ENCODE results near the gene CMBL. TPM values are rescaled to one million over a fixed set of nuclear protein-coding genes. Genes with fewer than 3 reads are reported as not detected.
A peak's percentile ranks its signal among the peaks of the same experiment; 100 is the strongest.
"Not testable (repeated sequence)": the region's sequence is repeated elsewhere in the genome, so short reads cannot be mapped to it uniquely, and the experiment has no call there.

Gene CMBL
- total RNA-seq = 6.1 and 7.1 TPM in 2 replicates

GRCh38 chr5:10307206-10308148, at the start of gene CMBL:
CMBL (minus strand) TSS chr5:10307902; CDS start chr5:10290762, 17,140 bp downstream.
- DNase-seq (ENCODE audit: low read depth, low spot score) = no peak

DNA sequence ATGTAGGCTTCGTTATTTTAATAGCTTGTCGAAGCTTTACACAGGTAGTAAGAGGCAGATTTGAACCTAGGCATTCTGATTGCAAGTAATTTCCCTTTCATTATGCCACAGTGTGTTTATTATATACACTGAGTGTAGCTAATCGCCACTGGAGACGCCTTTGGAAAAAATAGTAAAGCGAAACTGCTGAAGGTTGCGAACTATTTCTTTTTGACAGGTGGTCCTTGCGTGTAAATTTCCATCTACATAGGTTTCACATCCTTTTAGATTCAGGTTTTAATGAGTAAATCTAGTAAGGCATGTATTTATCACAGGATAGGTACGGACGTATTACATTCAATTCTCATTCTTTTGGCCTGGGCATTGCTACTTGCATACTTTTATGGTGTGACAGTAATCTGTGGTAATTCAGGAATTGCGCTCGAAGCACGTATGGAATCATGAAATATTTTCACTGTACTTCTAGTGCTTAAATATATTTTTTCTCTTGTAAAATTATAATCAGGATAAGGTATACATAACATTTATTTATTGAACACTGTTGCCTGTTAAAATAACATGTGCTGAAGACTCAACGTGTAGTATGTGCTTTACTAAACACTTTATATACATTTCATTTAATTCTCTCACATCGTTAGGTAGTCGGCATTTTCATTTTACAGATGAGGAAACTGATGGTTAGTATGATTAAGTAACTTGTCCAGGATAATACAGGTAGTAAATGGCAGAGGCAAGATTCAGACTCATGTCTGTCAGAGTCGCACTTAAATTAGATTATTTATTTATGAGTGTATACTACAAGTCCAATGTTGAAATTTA, 47.6 kb upstream of the CMBL start:
- DNase-seq (ENCODE audit: low read depth, low spot score) = no peak

DNA sequence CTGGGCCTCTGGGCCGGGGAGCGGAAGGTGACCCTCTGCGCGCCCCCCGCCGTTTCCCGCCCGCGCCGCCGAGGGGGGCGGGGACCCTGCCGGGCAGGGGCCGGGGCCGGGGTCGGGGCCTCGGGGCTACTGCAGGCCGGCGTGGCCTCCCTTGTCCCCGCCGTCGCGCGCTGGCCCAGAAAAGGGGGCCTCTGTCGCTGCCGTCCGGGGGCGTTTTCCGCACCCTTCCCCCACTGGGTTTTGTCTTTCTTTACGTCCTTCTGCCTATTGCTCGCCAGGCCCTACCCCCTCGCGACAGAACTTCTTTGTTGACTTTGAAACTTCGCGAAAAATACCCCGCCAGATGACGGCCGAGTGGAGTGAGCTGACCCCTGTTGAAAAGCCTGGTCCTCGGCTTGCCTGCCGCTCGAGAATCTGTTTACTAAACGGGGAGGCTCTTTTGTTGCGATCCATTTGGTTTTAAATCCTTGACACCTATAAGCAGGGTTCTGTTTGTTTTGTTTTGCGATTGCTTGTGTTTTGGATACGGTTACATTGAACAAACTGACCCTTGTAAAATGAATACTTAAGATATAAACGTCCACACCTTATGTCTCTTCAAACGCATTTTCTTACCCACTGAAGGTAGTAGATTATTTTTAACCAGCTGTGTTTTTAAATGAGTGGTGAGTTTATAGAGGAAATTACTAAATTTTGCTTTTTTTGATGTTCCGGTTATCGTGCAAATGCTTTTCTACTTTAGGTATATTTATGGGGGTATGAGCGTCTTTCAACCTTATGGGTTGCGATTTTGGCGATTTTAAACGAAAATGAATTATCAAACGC, 46.6 kb upstream of the CMBL start:
- no peak for DNase-seq (ENCODE audit: low read depth, low spot score)

DNA sequence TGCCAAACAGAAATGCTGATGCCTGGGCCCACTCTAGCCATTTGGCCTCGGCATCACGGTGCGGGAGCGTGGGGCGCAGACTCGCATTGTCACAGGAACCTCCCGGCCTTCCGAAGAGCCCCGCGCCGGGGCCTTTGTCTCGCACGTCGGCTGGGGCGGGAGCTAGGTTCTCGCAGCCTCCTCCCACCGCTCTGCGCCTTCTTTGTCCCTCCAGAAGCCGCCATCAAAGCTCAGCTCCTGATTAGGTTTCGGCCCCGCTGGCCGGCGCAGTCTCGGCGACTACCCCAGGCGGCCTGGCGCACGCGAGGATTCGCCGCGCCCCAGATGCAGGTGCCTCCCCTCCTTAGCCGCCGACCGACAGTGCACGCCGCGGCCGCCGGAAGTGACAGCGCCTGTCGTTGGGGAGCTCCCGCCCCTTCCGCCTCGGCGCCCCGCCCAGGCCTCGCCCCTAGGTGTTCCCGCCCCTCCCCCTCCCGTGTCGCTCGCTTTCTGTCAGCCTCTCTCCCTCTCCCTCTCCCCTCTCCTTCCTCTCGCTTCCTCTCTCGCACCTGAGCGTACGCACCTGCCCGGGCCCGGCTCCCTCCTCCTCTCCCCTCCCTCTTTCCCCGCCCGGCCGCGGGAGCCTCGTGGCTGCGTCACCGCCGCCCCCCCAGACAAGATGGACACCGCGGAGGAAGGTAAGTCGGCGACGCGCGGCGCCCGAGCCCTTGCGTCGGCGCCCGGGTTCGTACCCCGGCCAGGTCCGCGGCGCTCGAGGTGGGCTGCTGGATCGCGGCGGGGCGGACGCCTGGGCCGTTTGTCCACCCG, 45.7 kb upstream of the CMBL start, which contains the start of gene MARCHF6:
Gene MARCHF6 (plus strand): TSS at position 455 of the 807 bp plus-strand sequence. CDS start 204 bp downstream, at position 659.
- DNase-seq (ENCODE audit: low read depth, low spot score) = peak; percentile 68

GRCh38 chr5:10352430-10353240, 44.9 kb upstream of the CMBL start:
- DNase-seq (ENCODE audit: low read depth, low spot score) = no peak

DNA sequence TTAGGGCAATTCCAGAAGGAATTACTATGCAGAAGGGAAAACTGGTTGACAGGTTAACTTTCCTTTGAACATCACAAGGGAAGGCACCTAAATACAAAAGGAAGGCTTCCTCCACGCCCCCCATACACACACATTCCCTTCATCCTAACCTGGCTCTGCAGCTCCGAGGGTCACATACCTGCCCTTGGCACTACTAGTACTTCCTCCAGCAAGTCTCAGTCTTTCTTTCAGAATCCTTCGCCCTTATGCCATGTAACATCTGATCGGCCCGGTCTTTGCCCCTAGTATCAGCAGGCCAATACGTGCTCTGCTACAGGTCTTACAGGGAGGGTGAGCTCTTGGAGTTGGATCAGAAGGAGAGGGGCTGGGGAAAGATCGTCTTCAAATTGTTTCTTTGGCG, 44.2 kb upstream of the CMBL start:
- DNase-seq (ENCODE audit: low read depth, low spot score) = no peak

DNA sequence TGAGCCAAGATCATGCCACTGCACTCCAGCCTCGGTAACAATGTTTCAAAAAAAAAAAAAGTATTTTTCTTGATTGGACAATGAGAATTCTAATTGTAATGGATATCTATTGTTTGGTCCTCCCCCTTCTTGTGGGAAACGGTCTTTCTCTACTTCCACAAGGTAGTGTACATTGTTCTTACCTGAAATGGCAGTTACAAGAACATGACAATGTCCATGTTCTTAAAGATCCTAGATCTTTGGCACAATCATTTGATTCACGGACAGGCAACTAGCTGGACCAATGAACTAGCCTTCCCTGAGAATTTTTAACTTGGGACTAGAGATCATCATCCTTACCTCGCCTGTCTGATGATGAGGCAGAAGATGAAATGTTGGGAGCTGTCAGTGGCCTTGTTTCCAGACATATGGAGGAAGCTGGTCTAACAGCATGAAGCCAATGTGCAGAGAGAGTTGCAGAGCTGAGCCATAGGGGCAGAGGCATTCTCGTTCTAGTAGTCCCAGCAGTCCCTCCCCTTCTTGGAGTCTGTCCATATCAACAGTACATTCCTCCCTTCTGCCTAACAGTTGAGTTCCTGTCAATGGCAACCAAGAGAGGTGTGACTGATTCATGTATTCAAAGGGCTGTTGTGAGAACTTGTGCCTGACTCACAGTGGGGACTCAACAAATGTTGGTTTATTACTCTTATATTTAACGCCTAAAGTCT, 43.6 kb upstream of the CMBL start:
- peak; percentile 41 for DNase-seq (ENCODE audit: low read depth, low spot score)

GRCh38 chr5:10348258-10348657, 40.6 kb upstream of the CMBL start:
- DNase-seq (ENCODE audit: low read depth, low spot score) = no peak

DNA sequence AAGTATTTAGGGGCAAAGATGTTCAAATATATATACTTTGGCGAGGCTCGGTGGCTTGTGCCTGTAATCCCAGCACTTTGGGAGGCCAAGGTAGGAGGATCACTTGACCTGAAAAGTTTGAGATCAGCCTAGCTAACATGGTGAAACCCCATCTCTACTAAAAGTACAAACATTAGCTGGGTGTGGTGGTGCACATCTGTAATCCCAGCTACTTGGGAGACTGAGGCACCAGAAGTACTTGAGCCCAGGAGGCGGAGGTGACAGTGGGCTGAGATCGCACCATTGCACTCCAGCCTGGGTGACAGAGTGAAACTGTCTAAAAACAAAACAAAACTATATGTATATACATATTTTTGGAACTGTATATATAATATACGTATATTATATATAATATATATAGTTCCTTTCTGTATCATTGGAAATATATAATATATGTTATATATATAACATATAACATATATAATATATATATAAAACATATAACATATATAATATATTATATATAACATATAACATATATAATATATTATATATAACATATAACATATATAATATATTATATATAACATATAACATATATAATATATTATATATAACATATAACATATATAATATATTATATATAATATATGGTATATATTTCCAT, 36.9 kb upstream of the CMBL start:
- DNase-seq (ENCODE audit: low read depth, low spot score) = not testable (repeated sequence)

DNA sequence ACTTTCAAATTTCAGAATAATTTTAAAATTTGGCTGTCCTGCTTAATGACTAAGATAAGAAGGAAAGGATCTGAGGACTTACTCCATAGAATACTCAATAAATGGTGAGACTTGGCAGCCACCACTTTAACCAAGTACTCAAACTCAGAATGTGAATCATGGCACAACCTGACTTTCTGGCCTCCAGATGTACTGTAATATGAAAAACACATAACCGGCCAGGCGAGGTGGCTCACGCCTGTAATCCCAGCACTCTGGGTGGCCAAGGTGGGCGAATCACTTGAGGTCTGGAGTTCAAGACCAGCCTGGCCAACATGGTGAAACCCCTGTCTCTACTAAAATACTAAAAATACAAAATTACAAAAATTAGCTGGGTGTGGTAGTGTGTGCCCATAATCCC, 35.8 kb upstream of the CMBL start:
- no peak for DNase-seq (ENCODE audit: low read depth, low spot score)

- DNase-seq (ENCODE audit: low read depth, low spot score) = no peak
Observed at GRCh38 chr5:10339958-10340357, 32.3 kb upstream of the CMBL start.

- no peak for DNase-seq (ENCODE audit: low read depth, low spot score)
Observed at GRCh38 chr5:10339058-10339811, 31.5 kb upstream of the CMBL start.

DNA sequence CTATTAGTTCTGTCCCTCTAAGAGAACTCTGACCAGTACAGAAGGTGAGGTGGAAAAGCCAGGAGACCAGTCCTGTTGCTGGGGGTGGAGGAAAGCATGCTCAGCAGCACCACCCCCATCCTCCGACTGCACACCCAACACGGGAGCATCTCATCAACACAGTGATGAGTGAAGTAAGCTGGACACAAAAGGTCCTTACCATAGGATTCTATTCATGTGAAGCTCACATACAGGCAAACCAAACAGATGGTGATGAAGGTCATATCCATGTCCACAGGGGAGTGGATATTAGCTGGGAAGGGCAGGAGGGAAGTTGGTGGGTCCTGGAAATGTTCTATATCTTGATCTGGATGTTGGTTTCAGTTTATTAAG, 31.0 kb upstream of the CMBL start:
- DNase-seq (ENCODE audit: low read depth, low spot score) = no peak

- DNase-seq (ENCODE audit: low read depth, low spot score) = no peak
Observed at GRCh38 chr5:10337986-10338385, 30.3 kb upstream of the CMBL start.

DNA sequence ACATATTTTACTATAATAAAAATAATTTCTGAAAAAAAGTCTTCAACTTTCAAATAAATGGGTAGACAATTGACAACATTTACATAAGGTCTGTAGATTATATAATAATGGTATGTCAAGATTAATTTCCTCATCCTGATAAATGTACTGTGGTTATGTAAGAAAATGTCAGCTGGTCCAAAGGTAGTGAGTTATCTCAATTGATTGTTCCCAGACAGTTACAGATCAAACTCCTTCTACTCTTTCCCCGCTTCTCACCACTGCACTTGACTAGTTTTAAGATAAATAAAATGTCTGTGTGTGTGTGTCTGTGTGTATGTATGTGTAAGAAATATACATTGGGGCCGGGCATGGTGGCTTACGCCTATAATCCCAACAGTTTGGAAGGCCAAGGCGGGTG, 29.4 kb upstream of the CMBL start:
- DNase-seq (ENCODE audit: low read depth, low spot score) = no peak

DNA sequence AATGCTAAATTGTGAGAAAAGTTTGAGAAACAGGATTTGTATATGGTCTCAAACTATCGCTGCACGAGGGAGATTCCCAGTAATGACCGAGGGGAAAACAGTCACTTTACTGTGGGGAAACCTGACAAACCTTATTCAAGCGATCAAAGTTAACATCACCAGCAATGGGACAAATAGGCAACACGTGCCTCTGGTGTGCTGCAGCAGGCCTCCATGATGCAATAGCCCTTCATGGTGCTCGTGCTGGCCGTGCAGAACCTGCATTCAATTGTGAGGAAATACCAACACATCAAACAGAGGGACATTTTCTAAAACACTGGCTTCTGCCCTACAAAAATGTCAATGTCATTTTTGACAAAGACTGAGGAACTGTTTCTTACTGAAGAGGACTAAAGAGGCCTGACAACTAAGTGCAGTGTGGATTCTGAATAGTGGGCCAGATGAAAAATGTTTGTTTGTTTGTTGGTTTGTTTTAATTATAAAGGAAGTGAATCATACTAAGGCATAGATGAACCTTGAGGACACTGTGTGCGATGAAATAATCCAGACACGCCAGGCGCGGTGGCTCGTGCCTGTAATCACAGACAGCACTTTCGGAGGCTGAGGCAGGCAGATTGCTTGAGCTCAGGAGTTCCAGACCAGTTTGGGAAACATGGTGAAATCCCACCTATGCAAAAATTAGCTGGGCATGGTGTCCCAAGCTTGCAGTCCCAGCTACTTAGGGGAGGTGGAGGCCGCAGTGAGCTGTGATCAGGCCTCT, 28.2 kb upstream of the CMBL start:
- DNase-seq (ENCODE audit: low read depth, low spot score) = no peak

DNA sequence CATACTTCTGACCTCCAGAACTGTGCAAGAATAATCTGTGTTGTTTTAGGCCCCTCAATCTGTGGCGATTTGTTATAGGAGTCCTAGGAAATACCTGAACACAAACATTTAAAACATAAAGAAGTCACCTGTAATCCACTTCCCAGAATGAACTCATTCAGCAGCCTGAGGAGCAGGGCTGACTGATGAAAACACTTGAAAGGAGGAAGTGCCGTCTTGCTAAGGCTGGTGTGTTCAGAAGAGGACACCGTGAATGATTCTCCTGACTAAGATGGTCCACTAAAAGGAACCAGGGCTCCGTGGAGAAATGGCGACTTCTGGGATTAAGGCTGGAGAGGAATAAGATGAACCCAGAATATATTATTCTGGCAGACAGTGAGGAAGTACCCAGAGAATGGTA, 27.1 kb upstream of the CMBL start:
- DNase-seq (ENCODE audit: low read depth, low spot score) = no peak
